T-cell (primary cell): Measurements from ENCODE around the gene CD53. TPM values are rescaled to one million over a fixed set of nuclear protein-coding genes. Genes with fewer than 3 reads are reported as not detected.

ENCODE experiments used
- ATAC-seq, 4 experiments: fragments of 200-7000 bp in 3 of 4; fragments of 150-1000 bp in 1 of 4; cut with Tn5 transposase; replicated peaks in 1 of 4; 1 replicate in 3 of 4; 2 replicates in 1 of 4; pipeline ENCODE4 v1.10.0; 2021; ENCODE audit warnings: moderate library complexity in 3 of 4, mild to moderate bottlenecking in 2 of 4, moderate number of reproducible peaks in 1 of 4
- CTCF ChIA-PET, 2 donors: fragments of 300-600 bp; sonication (Branson Sonifier 250); formaldehyde crosslinking; loops; one replicate each; lab custom pipeline; 2022; ENCODE audit warnings: antibody characterized with exemption in 2 of 2; lab: Charles Lee
- POLR2A ChIA-PET, 2 donors: fragments of 300-600 bp; sonication (Branson Sonifier 250); formaldehyde crosslinking; loops; one replicate each; lab custom pipeline; 2022; ENCODE audit warnings: antibody characterized with exemption in 2 of 2; lab: Charles Lee
- DNase-seq, 35 experiments: peaks; one replicate each; pipeline versions ENCODE4 v3.0.0 to v3.0.0-alpha.2; 2013 to 2023
- H3K27ac ChIP-seq: one replicate; pipeline ENCODE4 v1.5.1; 2013; ENCODE audit warnings: low read length
- H3K27me3 ChIP-seq, 2 experiments: replicated peaks in 1 of 2; 1 replicate in 1 of 2; 2 replicates in 1 of 2; pipeline versions ENCODE4 v1.6.1 to v1.7.0; 2013; ENCODE audit warnings: low read length in 1 of 2, mixed read lengths in 1 of 2; ENCODE audit not compliant: control insufficient read depth in 2 of 2, insufficient read depth in 2 of 2; ENCODE audit errors: extremely low read depth in 1 of 2
- H3K36me3 ChIP-seq, 2 donors: 1 replicate in 1 of 2; 2 replicates in 1 of 2; pipeline versions ENCODE4 v1.6.1 to v1.7.0; 2013; ENCODE audit warnings: low read length in 1 of 2; ENCODE audit not compliant: control insufficient read depth in 2 of 2, insufficient read depth in 1 of 2; ENCODE audit errors: extremely low read depth in 1 of 2
- H3K4me1 ChIP-seq, 2 experiments: 1 replicate in 1 of 2; 2 replicates in 1 of 2; pipeline versions ENCODE4 v1.6.1 to v1.7.0; 2013; ENCODE audit warnings: low read length in 2 of 2, mixed read lengths in 1 of 2; ENCODE audit not compliant: insufficient read depth in 2 of 2, control insufficient read depth in 1 of 2; ENCODE audit errors: extremely low read depth in 1 of 2
- H3K4me3 ChIP-seq, 2 donors: 1 replicate in 1 of 2; 2 replicates in 1 of 2; pipeline versions ENCODE4 v1.5.1 to v1.7.0; 2013; ENCODE audit warnings: mild to moderate bottlenecking in 2 of 2, low read length in 1 of 2, moderate library complexity in 1 of 2; ENCODE audit not compliant: control insufficient read depth in 1 of 2; ENCODE audit errors: extremely low read depth in 1 of 2
- H3K9me3 ChIP-seq: 2 replicates; pipeline ENCODE4 v1.7.0; 2013
- H3K27ac Mint-ChIP-seq, 2 donors: one replicate each; pipeline ENCODE4 v1.8.0; 2020 to 2021; ENCODE audit warnings: mild to moderate bottlenecking in 2 of 2, mixed read lengths in 2 of 2
- H3K27me3 Mint-ChIP-seq, 2 donors: one replicate each; pipeline ENCODE4 v1.8.0; 2021 to 2022; ENCODE audit warnings: mixed read lengths in 2 of 2
- H3K36me3 Mint-ChIP-seq: one replicate; pipeline ENCODE4 v1.8.0; 2021; ENCODE audit warnings: mixed read lengths
- H3K4me1 Mint-ChIP-seq, 3 donors: one replicate each; pipeline ENCODE4 v1.8.0; 2020 to 2022; ENCODE audit warnings: mixed read lengths in 3 of 3, mild to moderate bottlenecking in 1 of 3
- H3K4me3 Mint-ChIP-seq, 3 donors: one replicate each; pipeline ENCODE4 v1.8.0; 2020 to 2022; ENCODE audit warnings: mild to moderate bottlenecking in 3 of 3, mixed read lengths in 3 of 3, moderate library complexity in 3 of 3
- H3K9me3 Mint-ChIP-seq, 3 donors: one replicate each; pipeline ENCODE4 v1.8.0; 2020 to 2022; ENCODE audit warnings: mixed read lengths in 3 of 3
- WGBS: methylation state at CpG from one replicate; pipeline ENCODE4 v1.1.5; 2013; ENCODE audit warnings: missing lambda C conversion rate; ENCODE audit not compliant: insufficient coverage; 5-methylcytosine and 5-hydroxymethylcytosine counted together
- total RNA-seq, 35 experiments: library from RNA in 6 of 35; stranded (reverse) in 6 of 35; fragments of 120-200 nt in 1 of 35; gene quantifications; one replicate each; pipeline versions ENCODE4 v1.2.1 to v1.2.4 and lab custom pipeline; 2013 to 2026

The CD53 gene
- total RNA-seq, 5 donors from 2014 or later (not counting 1 experiment from before 2014, with no cell fraction given): 288 to 405 (median 386) TPM

GRCh38 chr1:110888049-110888448 is 15.1 kb downstream of the CD53 start:
- Histone ChIP-seq H3K36me3 (peaks cover 2 to 34% of the 10 kb centered on the region in 2 donors), H3K4me1 (peaks cover 39 to 46% of the 10 kb centered on the region in 2 experiments), H3K27ac (peak overlapping the region; percentile 53), H3K27me3 (no peaks in the 10 kb centered on the region), H3K4me3 (no peak overlapping the region), H3K9me3 (no peaks in the 10 kb centered on the region)
- ChIA-PET POLR2A (interaction anchor here (1.1 to 1.5 kb wide), 3 partner anchors 8 to 16 kb away, joined by 3 to 4 read pairs (median 3); no protein-coding TSS in a partner anchor), CTCF (interaction anchor here (0.6 to 1.4 kb wide), 3 partner anchors 15 to 296 kb away, joined by 3 read pairs; partner anchors contain the start of gene CD53 (in 1 of the 2))
- ATAC-seq (peak in 1 of 4 experiments; percentile 23), DNase-seq (peak in 4 of 35 experiments; percentile 9 to 30 (median 20))
- H3K36me3 Mint-ChIP-seq: peaks cover 63% of the 10 kb centered on the region
- peaks cover 84 to 95% (median 92%) of the 10 kb centered on the region in 3 donors for H3K4me1 Mint-ChIP-seq
- WGBS: 16% methylated on average over 5 of the region's 6 CpGs
- H3K9me3 Mint-ChIP-seq: no peaks in the 10 kb centered on the region
- peak overlapping the region; percentile 41 to 64 (median 51) for H3K4me3 Mint-ChIP-seq
- H3K27me3 Mint-ChIP-seq: no peaks in the 10 kb centered on the region
- peak overlapping the region; percentile 57 to 78 for H3K27ac Mint-ChIP-seq

- H3K4me3 Mint-ChIP-seq: peak overlapping the region in 2 of 3 donors; percentile 39 to 64
- H3K27ac Mint-ChIP-seq: peak overlapping the region in 1 of 2 donors; percentile 31
- DNase-seq (no peak), ATAC-seq (no peak)
- H3K4me3 ChIP-seq: no peak overlapping the region
- no peaks in the 10 kb centered on the region for H3K27me3 Mint-ChIP-seq
- peaks cover 2 to 40% of the 10 kb centered on the region in 2 donors for H3K36me3 ChIP-seq
- H3K4me1 ChIP-seq: peaks cover 36 to 52% of the 10 kb centered on the region in 2 experiments
- peaks cover 64% of the 10 kb centered on the region for H3K36me3 Mint-ChIP-seq
- H3K9me3 ChIP-seq: no peaks in the 10 kb centered on the region
- H3K9me3 Mint-ChIP-seq: no peaks in the 10 kb centered on the region
- ChIA-PET POLR2A (interaction anchor here (1.1 to 1.5 kb wide), 3 partner anchors 9 to 16 kb away, joined by 3 to 4 read pairs (median 3); no protein-coding TSS in a partner anchor), CTCF (interaction anchor here (0.6 to 1.4 kb wide), 4 partner anchors 13 to 295 kb away, joined by 3 read pairs; partner anchors contain the start of gene CD53 (in 1 of the 2))
- H3K4me1 Mint-ChIP-seq: peaks cover 85 to 95% (median 92%) of the 10 kb centered on the region in 3 donors
- H3K27ac ChIP-seq: peak overlapping the region; percentile 5
- no peaks in the 10 kb centered on the region for H3K27me3 ChIP-seq
Measured at GRCh38 chr1:110888641-110889040, 15.7 kb downstream of the CD53 start.

- H3K27me3 Mint-ChIP-seq: no peaks in the 10 kb centered on the region
- H3K27ac Mint-ChIP-seq: peak overlapping the region; percentile 84 to 92
- Histone ChIP-seq H3K27me3 (no peaks in the 10 kb centered on the region), H3K27ac (no peak overlapping the region), H3K36me3 (peaks cover 2 to 60% of the 10 kb centered on the region in 2 donors), H3K4me3 (no peak overlapping the region), H3K9me3 (no peaks in the 10 kb centered on the region), H3K4me1 (peaks cover 51 to 64% of the 10 kb centered on the region in 2 experiments)
- POLR2A ChIA-PET: interaction anchor here (0.6 to 1.5 kb wide), 4 partner anchors 14 to 63 kb away, joined by 3 to 7 read pairs (median 3); no protein-coding TSS in a partner anchor
- H3K4me1 Mint-ChIP-seq: peaks cover 89 to 98% (median 95%) of the 10 kb centered on the region in 3 donors
- CTCF ChIA-PET: interaction anchor here (0.7 to 1.9 kb wide), 2 partner anchors 14 to 104 kb away, joined by 3 to 4 read pairs; no protein-coding TSS in a partner anchor
- WGBS: 100% methylated on average over 1 of the region's 3 CpGs
- no peak for DNase-seq
- no peaks in the 10 kb centered on the region for H3K9me3 Mint-ChIP-seq
- peaks cover 78% of the 10 kb centered on the region for H3K36me3 Mint-ChIP-seq
- H3K4me3 Mint-ChIP-seq: peak overlapping the region in 2 of 3 donors; percentile 46 to 63
- no peak for ATAC-seq
Measured at GRCh38 chr1:110890474-110891196, 17.7 kb downstream of the CD53 start.

GRCh38 chr1:110893908-110894490 is 21.1 kb downstream of the CD53 start:
- H3K9me3 ChIP-seq: no peaks in the 10 kb centered on the region
- peak in 1 of 35 experiments; percentile 25 for DNase-seq
- H3K27me3 ChIP-seq: no peaks in the 10 kb centered on the region
- H3K4me1 ChIP-seq: peaks cover 47 to 62% of the 10 kb centered on the region in 2 experiments
- H3K4me3 ChIP-seq: no peak overlapping the region
- WGBS: 0% methylated on average over 1 of the region's 3 CpGs
- H3K27ac ChIP-seq: peak overlapping the region; percentile 33
- Mint-ChIP-seq H3K27me3 (no peaks in the 10 kb centered on the region), H3K4me3 (peak overlapping the region in 2 of 3 donors; percentile 21 to 61), H3K9me3 (no peaks in the 10 kb centered on the region), H3K4me1 (peaks cover 95 to 98% (median 97%) of the 10 kb centered on the region in 3 donors), H3K27ac (peak overlapping the region; percentile 82 to 88), H3K36me3 (peaks cover 87% of the 10 kb centered on the region)
- ChIA-PET POLR2A (no interaction called here), CTCF (no interaction called here)
- ATAC-seq: peak in 3 of 4 experiments; percentile 34 to 47 (median 44)
- peaks cover 3 to 84% of the 10 kb centered on the region in 2 donors for H3K36me3 ChIP-seq

GRCh38 chr1:110896090-110896489 is 23.1 kb downstream of the CD53 start:
- peaks cover 96% of the 10 kb centered on the region for H3K36me3 Mint-ChIP-seq
- H3K9me3 Mint-ChIP-seq: no peaks in the 10 kb centered on the region
- H3K4me1 ChIP-seq: peaks cover 38 to 48% of the 10 kb centered on the region in 2 experiments
- DNase-seq (peak in 3 of 35 experiments; percentile 6 to 67 (median 31)), ATAC-seq (peak; percentile 44 to 65 (median 57))
- H3K36me3 ChIP-seq: peaks cover 10 to 97% of the 10 kb centered on the region in 2 donors
- ChIA-PET POLR2A (interaction anchor here in 1 of 2 donors (0.6 kb wide), 1 partner anchor 278 kb away, joined by 3 read pairs; no protein-coding TSS in a partner anchor), CTCF (no interaction called here)
- H3K4me3 Mint-ChIP-seq: peak overlapping the region in 2 of 3 donors; percentile 14 to 61
- H3K9me3 ChIP-seq: no peaks in the 10 kb centered on the region
- H3K27me3 ChIP-seq: no peaks in the 10 kb centered on the region
- H3K27ac Mint-ChIP-seq: peak overlapping the region; percentile 89 to 94
- H3K4me1 Mint-ChIP-seq: peaks cover 80 to 85% (median 83%) of the 10 kb centered on the region in 3 donors
- H3K27me3 Mint-ChIP-seq: no peaks in the 10 kb centered on the region
- H3K4me3 ChIP-seq: no peak overlapping the region
- H3K27ac ChIP-seq: peak overlapping the region; percentile 65
- WGBS: 0% methylated on average over 1 of the region's 2 CpGs
